GM18868 (cell line): ENCODE data around the gene ZBTB24.

ENCODE experiments used
- ATAC-seq: cut with Tn5 transposase; IDR thresholded peaks from one replicate; pipeline ENCODE4 v1.9.1; 2021; ENCODE audit warnings: mild to moderate bottlenecking, moderate library complexity; ENCODE audit not compliant: unreplicated experiment

Gene ZBTB24

GRCh38 chr6:109453594-109454495 is 29.2 kb downstream of the ZBTB24 start:
- ATAC-seq = no peak

- no peak for ATAC-seq
Observed at GRCh38 chr6:109453156-109453555, 29.9 kb downstream of the ZBTB24 start.

- ATAC-seq = no peak
Observed at GRCh38 chr6:109452181-109452580, 30.8 kb downstream of the ZBTB24 start.

GRCh38 chr6:109451376-109451775 is 31.6 kb downstream of the ZBTB24 start:
- ATAC-seq = no peak

GRCh38 chr6:109450801-109451200 is 32.2 kb downstream of the ZBTB24 start:
- no peak for ATAC-seq

- no peak for ATAC-seq
Observed at GRCh38 chr6:109449795-109450673, 33.0 kb downstream of the ZBTB24 start.

GRCh38 chr6:109449064-109449794 is 33.8 kb downstream of the ZBTB24 start:
- ATAC-seq = no peak

- no peak for ATAC-seq
Observed at GRCh38 chr6:109448615-109449014, 34.4 kb downstream of the ZBTB24 start.

- ATAC-seq = no peak
Observed at GRCh38 chr6:109447878-109448555, 35.0 kb downstream of the ZBTB24 start.

GRCh38 chr6:109447087-109447486 is 35.9 kb downstream of the ZBTB24 start:
- ATAC-seq = no peak

- no peak for ATAC-seq
Observed at GRCh38 chr6:109446541-109446940, 36.5 kb downstream of the ZBTB24 start.

GRCh38 chr6:109446072-109446471 is 36.9 kb downstream of the ZBTB24 start:
- ATAC-seq = no peak

GRCh38 chr6:109445382-109445781 is 37.6 kb downstream of the ZBTB24 start:
- no peak for ATAC-seq

- ATAC-seq = no peak
Observed at GRCh38 chr6:109443425-109443950, 39.5 kb downstream of the ZBTB24 start.

- no peak for ATAC-seq
Observed at GRCh38 chr6:109442393-109442924, 40.6 kb downstream of the ZBTB24 start.

- ATAC-seq = peak; percentile 16
Observed at GRCh38 chr6:109441069-109441816, 41.8 kb downstream of the ZBTB24 start.

- ATAC-seq = peak; percentile 90
Observed at GRCh38 chr6:109440331-109441068, 42.5 kb downstream of the ZBTB24 start, which contains the start of the genes PPIL6 and SMPD2. Gene PPIL6, minus strand, starts transcription at chr6:109440628. Its CDS starts 38 bp downstream, at chr6:109440590. Gene SMPD2, plus strand, starts transcription at chr6:109440724. Its CDS starts 398 bp downstream, at chr6:109441122.

GRCh38 chr6:109436041-109436440 is 47.0 kb downstream of the ZBTB24 start:
- ATAC-seq = no peak
